Measurements from ENCODE around the gene SHB.
A peak's percentile ranks its signal among the peaks of the same experiment; 100 is the strongest.

GRCh38 chr9:38068701-38069628, at the start of gene SHB:
- TF ChIP-seq CTCF (IDR thresholded peaks at IDR 0.05): peak; percentile 29 to 75 (median 68)
- TF ChIP-seq POLR2A (IDR thresholded peaks at IDR 0.05): peak; percentile 69
- TF ChIP-seq POLR2AphosphoS5 (IDR thresholded peaks at IDR 0.05): no peak

Data from prostate gland (tissue), 2 donors.